HAP-1 (cell line): ENCODE data around the gene SIGLECL1.
A peak's percentile ranks its signal among the peaks of the same experiment; 100 is the strongest.

Experiments used
- DNase-seq, 2 experiments: peaks; one replicate each; pipeline ENCODE4 v3.0.0-alpha.2; 2016 to 2020; ENCODE audit warnings: low spot score in 2 of 2
- H3K27me3 ChIP-seq: fragments of 250-450 bp; sonication (Bioruptor Pico); 2 replicates; pipeline ENCODE4 v1.5.1; 2020; ENCODE audit warnings: low read depth, mild to moderate bottlenecking, moderate library complexity
- H3K36me3 ChIP-seq: fragments of 250-450 bp; sonication (Bioruptor Pico); replicated peaks from 2 replicates; pipeline ENCODE4 v1.5.1; 2020; ENCODE audit warnings: mild to moderate bottlenecking
- H3K4me1 ChIP-seq: fragments of 250-450 bp; sonication (Bioruptor Pico); 2 replicates; pipeline ENCODE4 v1.5.1; 2020; ENCODE audit warnings: mild to moderate bottlenecking
- H3K4me3 ChIP-seq: fragments of 250-450 bp; sonication (Bioruptor Pico); 2 replicates; pipeline ENCODE4 v1.5.1; 2020; ENCODE audit warnings: mild to moderate bottlenecking, moderate library complexity
- H3K9me3 ChIP-seq: fragments of 250-450 bp; sonication (Bioruptor Pico); 2 replicates; pipeline ENCODE4 v1.5.1; 2020; ENCODE audit warnings: mild to moderate bottlenecking, moderate library complexity
- in situ Hi-C: fragments of 300-500 bp; cut with MboI; formaldehyde crosslinking; loops from 3 replicates; pipeline ENCODE4 v1.14.3; 2020; ENCODE audit warnings: low sequenced_read_pairs, inconsistent platforms, mixed read lengths

SIGLECL1 gene

DNA sequence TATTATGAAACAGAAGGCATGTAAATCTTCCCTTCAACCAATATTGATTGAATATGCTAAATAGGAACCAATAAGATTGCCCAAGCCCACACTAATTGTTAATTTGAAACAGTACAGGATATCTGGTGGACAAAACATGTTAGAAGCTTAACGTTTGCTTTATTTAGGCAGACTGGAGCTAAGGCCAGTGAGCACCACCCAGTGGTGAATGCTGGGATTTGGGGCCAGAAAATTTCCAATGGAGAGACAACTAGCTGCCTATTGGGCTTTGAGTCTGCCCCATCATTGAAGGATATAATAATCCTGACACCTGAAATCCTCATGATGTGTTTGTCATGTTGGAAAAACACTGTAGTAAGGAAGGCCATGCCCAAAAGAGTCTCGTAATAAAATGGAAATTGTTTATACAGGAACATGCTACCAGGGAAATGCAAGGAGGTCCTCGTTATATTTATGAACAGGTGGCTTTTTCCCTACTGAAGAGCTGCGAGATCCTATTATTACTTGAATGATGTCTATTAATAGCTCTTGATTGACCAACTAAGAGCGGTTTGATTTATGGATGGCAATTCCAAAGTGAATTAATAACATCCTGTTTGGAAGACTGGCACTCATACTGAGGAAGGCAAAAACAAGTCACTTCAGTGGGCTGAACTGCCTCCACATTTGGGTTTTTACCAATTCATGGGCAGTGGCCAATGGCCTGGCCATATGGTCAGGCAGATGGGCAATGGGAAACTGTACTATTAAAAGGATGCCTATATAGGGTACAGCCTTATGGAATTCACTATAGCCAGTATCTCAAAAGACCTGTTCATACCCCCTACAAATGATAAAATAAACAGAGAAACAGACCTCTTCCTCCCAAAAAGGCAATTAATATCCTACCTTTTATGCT is 8.7 kb downstream of the SIGLECL1 start:
- peaks cover 7% of the 10 kb centered on the region; the same call in 1 of the 2 replicates for H3K27me3 ChIP-seq
- H3K36me3 ChIP-seq: no peaks in the 10 kb centered on the region

DNA sequence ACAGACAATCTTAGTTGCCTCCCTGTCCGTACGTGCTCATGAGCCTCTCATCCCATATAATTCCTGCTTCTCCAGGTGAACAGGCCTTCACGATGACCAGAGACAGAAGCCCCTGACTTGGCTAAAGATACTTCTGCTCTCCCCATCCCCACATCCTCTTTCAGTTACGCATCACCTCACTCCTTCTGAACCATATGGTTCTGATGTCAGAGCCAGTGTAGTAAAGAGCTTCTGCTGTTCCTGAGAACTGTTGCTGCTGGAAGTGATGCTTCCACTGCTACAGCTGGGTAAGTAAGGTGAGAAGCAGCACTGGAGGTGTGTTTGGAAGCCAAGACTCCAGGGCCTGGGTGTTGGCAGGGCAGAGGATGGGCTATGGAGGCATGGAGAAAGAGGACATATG is 12.9 kb downstream of the SIGLECL1 start:
- DNase-seq: no peak
- in situ Hi-C loops: no loop called here
- H3K27me3 ChIP-seq: peaks cover 7% of the 10 kb centered on the region; the same call in 1 of the 2 replicates

More for the DNA sequence above, 8.7 kb downstream of the SIGLECL1 start:
- Histone ChIP-seq H3K4me1 (no peaks in the 10 kb centered on the region), H3K4me3 (no peak overlapping the region), H3K9me3 (no peaks in the 10 kb centered on the region)
- DNase-seq: peak; percentile 16 to 51
- in situ Hi-C loops: no loop called here

GRCh38 chr19:51271067-51271466 is 20.2 kb downstream of the SIGLECL1 start:
- no peaks in the 10 kb centered on the region for H3K27me3 ChIP-seq
- no peak overlapping the region for H3K4me3 ChIP-seq
- in situ Hi-C loops: no loop called here
- H3K36me3 ChIP-seq: no peaks in the 10 kb centered on the region
- no peaks in the 10 kb centered on the region for H3K9me3 ChIP-seq
- no peaks in the 10 kb centered on the region for H3K4me1 ChIP-seq
- no peak for DNase-seq

More for the DNA sequence above, 12.9 kb downstream of the SIGLECL1 start:
- Histone ChIP-seq H3K4me1 (no peaks in the 10 kb centered on the region), H3K36me3 (no peaks in the 10 kb centered on the region), H3K4me3 (no peak overlapping the region), H3K9me3 (no peaks in the 10 kb centered on the region)

DNA sequence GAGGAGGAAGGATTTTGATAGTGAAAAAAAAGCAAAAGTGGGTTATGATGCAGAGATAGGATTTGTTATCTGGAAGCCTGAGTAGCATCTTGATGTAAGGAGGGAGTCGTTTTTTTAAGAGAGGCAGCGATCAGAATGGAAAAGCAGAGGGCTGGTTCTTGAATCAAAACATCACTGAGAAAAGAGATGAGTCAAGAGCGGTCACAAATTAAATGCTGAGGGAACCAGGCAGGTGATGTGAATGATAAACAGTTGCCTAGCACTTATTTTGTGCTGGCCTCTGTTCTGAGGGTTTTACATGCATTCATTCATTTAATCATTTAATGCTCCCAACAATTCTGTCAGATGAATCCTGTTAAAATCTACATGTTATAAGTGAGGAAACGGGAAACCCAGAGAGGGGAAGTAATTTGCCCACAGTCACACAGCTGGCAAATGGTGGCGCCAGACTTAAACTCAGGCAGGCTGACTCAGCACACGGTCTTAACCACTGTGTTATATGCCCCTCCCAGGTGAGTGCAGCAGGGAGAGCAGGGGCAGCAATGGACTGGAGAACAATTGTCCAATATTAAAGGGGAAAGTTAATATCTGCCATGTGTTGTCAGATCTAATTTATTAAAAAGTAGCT is 21.4 kb downstream of the SIGLECL1 start:
- no peak overlapping the region for H3K4me3 ChIP-seq
- no peaks in the 10 kb centered on the region for H3K27me3 ChIP-seq
- no peaks in the 10 kb centered on the region for H3K4me1 ChIP-seq
- in situ Hi-C loops: no loop called here
- DNase-seq: no peak
- H3K9me3 ChIP-seq: no peaks in the 10 kb centered on the region
- H3K36me3 ChIP-seq: no peaks in the 10 kb centered on the region

- in situ Hi-C loops: no loop called here
- Histone ChIP-seq H3K4me1 (no peaks in the 10 kb centered on the region), H3K27me3 (no peaks in the 10 kb centered on the region), H3K36me3 (no peaks in the 10 kb centered on the region), H3K4me3 (no peak overlapping the region), H3K9me3 (no peaks in the 10 kb centered on the region)
- DNase-seq: no peak
These were observed 23.3 kb downstream of the SIGLECL1 start for GRCh38 chr19:51274049-51274770.

GRCh38 chr19:51277112-51277511 is 26.2 kb downstream of the SIGLECL1 start:
- no peaks in the 10 kb centered on the region for H3K4me1 ChIP-seq

DNA sequence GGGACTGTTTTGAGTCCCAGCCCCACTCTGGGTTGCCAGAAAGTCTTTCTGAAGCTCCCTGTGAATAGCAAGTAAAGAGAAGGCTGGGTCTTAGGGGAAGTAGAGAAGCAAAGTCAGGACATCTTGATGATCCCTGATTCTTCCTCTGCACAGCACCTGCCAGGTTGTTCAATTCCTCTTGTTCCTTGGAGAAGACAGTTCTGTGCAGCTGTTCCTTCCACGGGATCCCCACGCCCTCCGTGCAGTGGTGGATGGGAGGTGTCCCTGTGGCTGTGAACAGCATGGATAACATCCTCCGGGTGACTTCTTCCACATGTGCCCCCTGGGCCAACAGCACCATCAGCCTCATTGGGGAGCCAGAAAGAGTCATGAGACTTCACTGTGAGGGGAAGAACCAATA is 31.5 kb downstream of the SIGLECL1 start:
- Histone ChIP-seq H3K27me3 (no peaks in the 10 kb centered on the region), H3K9me3 (no peaks in the 10 kb centered on the region), H3K4me3 (no peak overlapping the region), H3K36me3 (no peaks in the 10 kb centered on the region), H3K4me1 (no peaks in the 10 kb centered on the region)
- in situ Hi-C loops: no loop called here
- no peak for DNase-seq

More at GRCh38 chr19:51277112-51277511, 26.2 kb downstream of the SIGLECL1 start:
- in situ Hi-C loops: no loop called here
- Histone ChIP-seq H3K36me3 (no peaks in the 10 kb centered on the region), H3K27me3 (no peaks in the 10 kb centered on the region), H3K4me3 (no peak overlapping the region), H3K9me3 (no peaks in the 10 kb centered on the region)
- DNase-seq: no peak

GRCh38 chr19:51285682-51286081 is 34.8 kb downstream of the SIGLECL1 start:
- Histone ChIP-seq H3K27me3 (no peaks in the 10 kb centered on the region), H3K9me3 (no peaks in the 10 kb centered on the region), H3K4me1 (no peaks in the 10 kb centered on the region), H3K4me3 (no peak overlapping the region), H3K36me3 (no peaks in the 10 kb centered on the region)
- no peak for DNase-seq
- in situ Hi-C loops: no loop called here

DNA sequence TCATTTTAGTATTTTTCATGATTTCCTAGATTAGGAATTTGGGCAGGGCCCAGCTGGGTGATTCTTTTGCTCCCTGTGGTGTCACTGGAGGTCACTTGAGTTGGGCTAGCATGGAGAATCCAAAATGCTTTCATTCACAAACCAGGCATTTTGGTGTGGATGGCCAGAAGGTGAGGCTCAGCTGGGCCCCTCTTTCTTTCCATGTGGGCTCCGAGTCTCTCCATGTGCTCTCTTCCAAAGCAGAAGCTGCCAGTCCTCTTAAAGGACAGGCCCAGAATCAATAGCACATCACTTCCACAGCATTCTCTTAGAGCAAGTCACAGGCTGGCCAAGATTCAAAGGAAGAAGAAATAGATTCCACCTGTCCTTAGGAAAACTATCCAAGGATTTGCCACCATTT is 38.8 kb downstream of the SIGLECL1 start:
- in situ Hi-C loops: no loop called here
- Histone ChIP-seq H3K4me1 (no peaks in the 10 kb centered on the region), H3K36me3 (no peaks in the 10 kb centered on the region), H3K4me3 (no peak overlapping the region), H3K9me3 (no peaks in the 10 kb centered on the region), H3K27me3 (no peaks in the 10 kb centered on the region)
- DNase-seq: no peak

DNA sequence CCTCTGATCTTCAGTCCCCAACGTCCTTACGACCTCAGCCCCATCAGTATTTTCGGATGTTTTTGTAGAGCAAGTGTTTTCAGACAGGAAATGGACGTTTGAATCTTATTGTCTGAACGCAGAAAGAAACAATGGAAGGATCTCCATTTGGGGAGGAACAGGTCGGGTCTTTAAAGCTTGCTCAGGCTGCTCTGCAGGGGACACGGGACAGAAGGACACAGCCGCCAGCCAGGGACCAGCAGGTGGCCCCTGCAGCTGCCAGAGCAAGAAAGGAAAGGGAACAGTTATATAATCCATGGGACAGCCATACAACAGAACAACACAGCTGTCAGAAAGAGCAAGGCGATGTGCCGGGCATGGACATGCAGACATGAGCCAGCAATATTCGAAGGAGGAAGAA is 42.1 kb downstream of the SIGLECL1 start:
- DNase-seq: no peak
- in situ Hi-C loops: no loop called here
- H3K4me3 ChIP-seq: no peak overlapping the region

GRCh38 chr19:51293571-51294210 is 42.8 kb downstream of the SIGLECL1 start:
- DNase-seq: no peak
- H3K9me3 ChIP-seq: no peaks in the 10 kb centered on the region
- H3K4me3 ChIP-seq: no peak overlapping the region
- in situ Hi-C loops: no loop called here
- no peaks in the 10 kb centered on the region for H3K27me3 ChIP-seq
- no peaks in the 10 kb centered on the region for H3K4me1 ChIP-seq
- H3K36me3 ChIP-seq: no peaks in the 10 kb centered on the region

More for the DNA sequence above, 42.1 kb downstream of the SIGLECL1 start:
- no peaks in the 10 kb centered on the region for H3K4me1 ChIP-seq
- H3K27me3 ChIP-seq: no peaks in the 10 kb centered on the region
- no peaks in the 10 kb centered on the region for H3K9me3 ChIP-seq
- no peaks in the 10 kb centered on the region for H3K36me3 ChIP-seq

DNA sequence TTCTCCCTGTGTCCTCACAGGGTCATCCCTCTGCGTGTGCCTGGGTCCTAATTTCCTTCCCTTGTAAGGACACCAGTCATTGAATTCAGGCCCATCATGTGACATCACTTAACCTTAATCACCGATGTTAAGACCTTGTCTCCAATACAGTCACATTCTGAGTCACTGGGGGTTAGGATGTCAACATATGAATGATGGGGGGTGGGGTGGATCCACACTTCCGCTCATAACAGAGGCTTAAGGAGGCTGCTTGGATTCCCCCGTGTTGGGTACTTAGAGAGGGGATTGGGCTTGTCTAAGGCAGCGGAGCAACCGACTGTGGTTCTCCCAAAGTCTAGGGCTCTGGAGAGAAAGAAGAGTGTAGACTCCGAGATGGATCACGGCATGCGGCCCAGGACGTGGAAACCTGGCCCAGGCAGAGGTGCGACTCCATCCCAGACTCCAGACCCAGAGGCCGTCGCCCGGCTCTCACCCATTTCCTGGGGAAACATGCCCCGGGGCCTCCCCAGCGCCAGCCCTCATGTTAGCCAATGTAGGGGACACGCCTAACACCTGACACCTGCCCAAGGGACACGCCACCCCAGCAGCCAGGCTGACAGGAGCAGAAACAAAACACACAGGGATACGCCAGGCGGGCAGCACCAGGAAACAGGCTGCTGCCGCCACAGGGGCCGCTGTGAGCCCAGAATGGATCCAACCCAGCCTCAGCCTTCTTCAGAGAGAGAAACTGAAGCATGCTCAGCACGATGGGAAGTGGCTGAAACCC is 43.5 kb downstream of the SIGLECL1 start:
- Histone ChIP-seq H3K9me3 (no peaks in the 10 kb centered on the region), H3K36me3 (no peaks in the 10 kb centered on the region), H3K27me3 (no peaks in the 10 kb centered on the region), H3K4me1 (no peaks in the 10 kb centered on the region), H3K4me3 (no peak overlapping the region)
- DNase-seq: no peak
- in situ Hi-C loops: no loop called here

GRCh38 chr19:51294977-51295375 is 44.1 kb downstream of the SIGLECL1 start:
- no peaks in the 10 kb centered on the region for H3K27me3 ChIP-seq
- H3K9me3 ChIP-seq: no peaks in the 10 kb centered on the region
- no peak overlapping the region for H3K4me3 ChIP-seq
- no peak for DNase-seq
- no peaks in the 10 kb centered on the region for H3K4me1 ChIP-seq
- in situ Hi-C loops: no loop called here
- no peaks in the 10 kb centered on the region for H3K36me3 ChIP-seq
